SW480 (cell line): ENCODE measurements around the gene BABAM1.
"Not testable (repeated sequence)": the region's sequence is repeated elsewhere in the genome, so short reads cannot be mapped to it uniquely, and the experiment has no call there.

Experiments used
- DNase-seq: peaks from one replicate; pipeline ENCODE4 v3.0.0-alpha.2; 2016; ENCODE audit warnings: low spot score

The BABAM1 gene

GRCh38 chr19:17274892-17275291, 7.6 kb downstream of the BABAM1 start:
- not testable (repeated sequence) for DNase-seq

- no peak for DNase-seq
These were observed 8.4 kb downstream of the BABAM1 start for GRCh38 chr19:17275441-17276175.

GRCh38 chr19:17279436-17279835, 12.2 kb downstream of the BABAM1 start:
- no peak for DNase-seq

GRCh38 chr19:17281391-17282304, 14.4 kb downstream of the BABAM1 start, which contains the start of gene ANKLE1:
Gene ANKLE1 (plus strand): TSS chr19:17281901. CDS start chr19:17281921, 20 bp downstream.
- no peak for DNase-seq

- DNase-seq: peak; percentile 79
These were observed 15.4 kb downstream of the BABAM1 start for GRCh38 chr19:17282488-17283125.

- no peak for DNase-seq
These were observed 16.3 kb downstream of the BABAM1 start for GRCh38 chr19:17283504-17283996.

GRCh38 chr19:17285415-17286135, 18.3 kb downstream of the BABAM1 start:
- no peak for DNase-seq

GRCh38 chr19:17286263-17286662, 19.0 kb downstream of the BABAM1 start:
- no peak for DNase-seq

- no peak for DNase-seq
These were observed 19.5 kb downstream of the BABAM1 start for GRCh38 chr19:17286752-17287151.

- peak; percentile 36 for DNase-seq
These were observed 22.2 kb downstream of the BABAM1 start for GRCh38 chr19:17289489-17289888.

GRCh38 chr19:17292301-17293074, 25.2 kb downstream of the BABAM1 start:
- peak; percentile 92 for DNase-seq

GRCh38 chr19:17293605-17294004, 26.4 kb downstream of the BABAM1 start:
- no peak for DNase-seq

- peak; percentile 31 for DNase-seq
These were observed 27.0 kb downstream of the BABAM1 start for GRCh38 chr19:17294051-17294891.

- DNase-seq: not testable (repeated sequence)
These were observed 28.3 kb downstream of the BABAM1 start for GRCh38 chr19:17295551-17295950.

- DNase-seq: peak; percentile 52
These were observed 29.0 kb downstream of the BABAM1 start for GRCh38 chr19:17296273-17296672.

GRCh38 chr19:17296976-17297375, 29.7 kb downstream of the BABAM1 start:
- no peak for DNase-seq

- DNase-seq: no peak
These were observed 33.9 kb downstream of the BABAM1 start for GRCh38 chr19:17300992-17301619.

GRCh38 chr19:17302391-17303166, 35.3 kb downstream of the BABAM1 start:
- DNase-seq: no peak
